ENCODE data around the gene PALS2.

The PALS2 gene

DNA sequence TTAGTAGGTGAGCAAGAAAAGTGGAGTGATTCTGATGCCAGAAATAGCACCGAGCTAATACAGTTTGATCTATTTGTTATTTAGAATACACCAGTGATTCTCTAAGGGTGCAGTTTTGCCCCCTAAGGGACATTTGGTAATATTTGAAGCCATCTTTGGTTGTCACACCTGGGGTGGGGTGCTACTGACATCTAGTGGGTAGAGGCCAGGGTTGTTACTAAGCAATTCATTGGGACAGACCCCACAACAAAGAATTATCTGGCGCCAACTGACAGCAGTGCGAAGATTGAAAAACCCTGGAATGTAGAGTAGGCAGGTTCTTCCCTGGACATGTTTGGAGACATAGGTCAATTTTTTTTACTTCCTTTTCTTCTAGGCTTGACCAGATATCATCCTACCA, 14.6 kb downstream of the PALS2 start:
- no peak for DNase-seq (ENCODE audit: low read depth in 2 of 2)

DNA sequence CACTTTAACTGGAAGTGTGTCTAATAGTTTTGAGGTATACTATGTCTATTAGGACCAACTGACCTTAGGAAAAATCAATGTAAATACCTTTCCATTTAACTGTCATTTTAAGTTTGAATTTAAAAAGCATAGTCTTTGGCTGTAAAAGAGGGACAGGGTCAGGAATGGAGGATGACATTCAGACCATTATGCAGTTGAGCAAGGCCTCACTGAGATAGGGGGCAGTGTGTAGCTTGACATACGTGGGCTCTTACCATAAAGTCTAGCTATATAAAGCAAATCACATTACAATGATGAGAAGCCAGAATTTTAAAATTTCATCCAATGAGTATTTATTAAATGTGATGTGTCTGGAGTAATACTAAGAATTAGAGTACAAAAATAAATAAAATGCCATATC, 17.9 kb downstream of the PALS2 start:
- no peak for DNase-seq (ENCODE audit: low read depth in 2 of 2)

DNA sequence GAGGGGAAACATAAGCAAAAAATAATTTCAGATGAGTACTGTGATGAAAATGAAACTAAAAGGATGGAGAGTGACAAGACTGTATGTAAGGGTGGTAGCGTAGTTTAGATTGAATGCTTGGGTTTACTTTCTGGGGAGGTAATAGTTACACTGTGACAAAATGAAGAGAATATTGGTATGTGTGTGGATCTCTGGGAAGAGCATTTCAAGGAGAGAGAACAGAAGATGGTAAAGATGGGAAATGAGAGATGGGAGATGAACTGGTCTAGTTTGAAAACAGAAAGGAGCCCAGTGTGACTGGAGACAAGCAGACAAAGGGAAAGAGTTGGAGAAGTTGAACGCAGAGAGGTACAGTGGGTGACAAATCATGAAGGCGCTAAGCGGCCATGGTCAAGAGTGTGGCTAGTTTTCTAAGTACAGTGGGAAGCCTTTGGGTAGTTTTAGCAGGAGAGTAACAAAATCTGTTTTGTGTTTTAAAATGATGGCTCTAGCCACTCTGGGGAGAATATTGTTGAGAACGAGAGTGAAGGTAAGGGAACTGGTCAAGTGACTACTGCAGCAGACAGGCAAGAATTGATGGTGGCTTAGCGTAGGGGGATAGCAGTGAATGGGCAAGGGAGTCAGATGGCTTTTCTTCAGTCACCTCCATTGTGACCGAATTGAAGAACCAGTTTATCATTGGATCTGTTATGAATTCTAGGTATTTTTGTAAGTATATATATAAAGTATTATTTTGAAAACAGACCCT, 22.6 kb downstream of the PALS2 start:
- no peak for DNase-seq (ENCODE audit: low read depth in 2 of 2)

DNA sequence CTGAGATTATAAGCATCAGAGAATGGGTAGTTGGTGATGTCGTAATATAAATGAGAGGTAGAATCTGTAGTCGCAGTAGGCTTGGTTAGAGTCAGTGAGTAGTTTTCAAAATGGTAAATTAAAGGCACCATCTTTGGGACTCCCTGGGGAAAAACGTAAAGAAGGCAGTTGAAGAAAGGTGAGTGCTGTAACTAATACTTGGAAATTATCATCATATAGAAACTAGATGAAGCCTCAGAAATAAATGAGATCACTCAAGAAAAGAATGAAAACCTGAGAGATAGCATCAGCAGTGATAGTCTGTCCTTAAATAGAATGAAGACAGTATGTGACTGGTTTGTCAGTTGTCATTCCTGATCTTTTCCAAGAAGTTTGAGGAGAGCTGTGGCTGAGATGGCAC, 23.8 kb downstream of the PALS2 start:
- no peak for DNase-seq (ENCODE audit: low read depth in 2 of 2)

DNA sequence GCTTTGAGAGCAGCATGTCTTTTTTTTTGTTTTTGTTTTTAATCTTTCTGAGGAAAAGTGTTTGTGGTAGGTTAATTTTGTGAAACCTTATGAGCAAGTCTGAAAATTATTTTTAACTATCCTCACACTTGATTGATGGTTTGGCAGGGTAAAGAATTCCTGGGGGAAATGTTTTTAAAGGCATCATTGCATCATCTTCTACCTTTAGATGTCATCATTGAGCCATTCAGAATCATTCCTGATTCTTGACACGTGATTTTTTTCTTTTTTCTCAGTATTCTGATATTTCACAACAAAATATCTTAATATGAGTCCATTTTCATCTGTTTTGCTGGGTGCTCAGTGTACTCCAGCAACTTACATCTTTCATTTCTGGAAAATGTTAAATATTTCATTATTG, 28.3 kb downstream of the PALS2 start:
- DNase-seq (ENCODE audit: low read depth in 2 of 2) = peak in 1 of 2 experiments; percentile 7

DNA sequence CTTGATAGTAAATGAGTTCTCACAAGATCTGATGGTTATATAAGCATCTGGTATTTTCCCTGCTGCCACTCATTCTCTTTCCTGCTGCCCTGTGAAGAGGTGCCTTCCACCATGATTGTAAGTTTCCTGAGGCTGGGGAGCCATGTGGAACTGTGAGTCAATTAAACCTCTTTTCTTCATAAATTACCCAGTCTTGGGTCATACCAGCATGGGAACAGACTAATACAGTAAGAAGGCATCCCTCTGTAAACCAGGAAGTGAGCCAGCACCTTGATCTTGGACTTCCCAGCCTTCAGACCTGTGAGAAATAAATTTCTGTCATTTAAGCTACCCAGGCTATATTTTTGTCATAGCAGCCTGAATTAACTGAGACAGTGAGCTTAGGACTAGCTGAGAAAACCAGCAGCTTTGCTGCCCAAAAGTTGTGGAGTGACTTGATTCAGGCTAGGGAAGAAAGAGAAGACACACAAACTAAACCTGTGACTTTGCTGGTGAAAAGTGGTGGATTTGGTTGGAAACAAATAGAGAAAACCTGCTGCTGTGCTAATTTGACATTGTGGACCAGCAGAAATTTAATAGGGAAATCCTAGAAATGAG, 29.7 kb downstream of the PALS2 start:
- DNase-seq (ENCODE audit: low read depth in 2 of 2) = no peak

DNA sequence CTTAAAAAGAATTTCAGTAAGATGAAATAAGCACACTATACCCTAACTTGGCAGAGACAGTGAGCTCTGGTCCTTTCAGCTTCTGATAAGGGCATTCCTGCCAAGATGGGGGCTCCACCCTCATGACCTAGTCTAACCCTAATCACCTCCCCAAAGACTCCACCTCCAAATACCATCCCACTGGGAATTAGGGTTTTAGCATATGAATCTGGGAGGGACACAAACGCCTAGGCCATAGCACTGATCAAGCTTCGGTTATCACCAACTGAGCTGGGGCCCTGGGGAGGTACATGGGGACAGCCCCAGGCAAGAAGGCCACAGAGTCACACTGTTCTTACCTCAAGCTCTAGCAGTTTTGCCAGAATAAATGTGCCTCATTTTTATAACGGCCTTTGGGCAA, 31.4 kb downstream of the PALS2 start:
- no peak for DNase-seq (ENCODE audit: low read depth in 2 of 2)

DNA sequence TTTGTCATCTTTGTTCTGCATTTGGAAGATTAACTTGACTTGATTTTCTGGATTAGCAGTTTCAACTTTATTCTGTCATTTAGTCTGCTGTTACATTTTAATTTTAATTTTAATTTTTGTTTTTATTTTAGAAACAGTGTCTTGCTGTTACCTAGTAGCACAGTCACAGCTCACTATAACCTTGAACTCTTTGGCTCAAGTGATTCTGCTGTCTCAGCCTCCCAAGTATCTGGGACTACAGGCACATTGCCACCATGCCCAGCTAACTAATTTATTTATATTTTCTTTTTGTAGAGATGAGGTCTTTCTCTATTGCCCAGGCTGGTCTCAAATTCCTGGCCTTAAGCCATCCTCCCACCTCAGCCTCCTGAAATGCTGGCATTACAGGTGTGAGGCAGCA, 35.3 kb downstream of the PALS2 start:
- DNase-seq (ENCODE audit: low read depth in 2 of 2) = no peak

DNA sequence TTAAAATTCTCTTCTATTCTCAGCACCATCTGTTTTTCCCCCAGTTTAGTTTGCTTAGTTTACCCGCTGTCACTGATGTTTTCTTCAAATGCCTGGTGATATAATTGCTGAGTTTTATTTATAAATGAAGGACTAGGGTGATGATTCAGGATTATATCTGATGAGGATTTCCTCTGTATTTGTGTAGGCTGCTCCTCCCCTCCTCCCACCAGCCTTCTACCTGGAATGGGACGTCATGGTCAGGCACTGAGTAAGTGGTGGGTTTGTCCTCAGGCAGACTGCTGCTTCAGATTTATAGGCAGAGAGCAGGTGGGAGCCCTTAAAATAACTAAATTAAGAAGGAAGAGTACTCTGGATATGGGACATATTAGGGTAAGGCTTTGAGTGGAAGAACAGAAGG, 35.8 kb downstream of the PALS2 start:
- no peak for DNase-seq (ENCODE audit: low read depth in 2 of 2)

DNA sequence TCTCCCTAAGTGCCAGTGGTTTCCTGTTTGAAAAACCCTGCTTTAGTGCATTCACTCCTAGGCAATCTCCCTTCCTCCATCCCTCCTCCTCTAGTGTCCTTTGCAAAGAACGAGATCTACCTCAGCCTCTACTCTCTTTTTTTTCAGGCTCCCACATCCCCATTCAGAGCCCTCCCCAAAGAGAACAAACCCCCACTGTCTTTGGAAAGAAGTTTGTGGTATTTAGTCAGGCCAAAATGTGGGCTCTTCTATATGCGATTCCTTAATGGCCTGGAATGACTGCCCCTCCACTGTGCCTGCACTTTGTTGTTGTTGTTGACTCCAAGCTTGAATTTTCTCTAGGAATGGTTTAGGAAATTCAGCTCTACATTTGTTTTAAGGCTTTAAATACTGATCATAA, 36.3 kb downstream of the PALS2 start:
- DNase-seq (ENCODE audit: low read depth in 2 of 2) = no peak

DNA sequence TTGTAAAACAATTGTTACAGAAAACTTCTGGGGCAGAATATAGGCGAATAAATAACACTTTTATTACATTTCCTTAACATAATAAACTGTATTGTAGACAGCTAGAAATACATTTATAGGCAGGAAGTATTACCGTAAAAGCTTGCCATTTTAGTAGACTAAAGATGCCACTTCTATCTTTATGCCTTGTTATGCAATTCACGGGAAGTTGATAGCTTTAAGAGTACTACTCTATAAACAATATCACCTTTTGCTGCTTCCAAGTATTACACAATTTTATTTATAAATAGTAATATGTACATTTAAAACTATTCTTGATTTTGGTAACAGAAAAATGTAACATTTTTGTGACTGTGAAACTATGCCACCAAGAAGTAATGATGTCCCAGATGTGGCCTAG, 37.9 kb downstream of the PALS2 start:
- no peak for DNase-seq (ENCODE audit: low read depth in 2 of 2)

DNA sequence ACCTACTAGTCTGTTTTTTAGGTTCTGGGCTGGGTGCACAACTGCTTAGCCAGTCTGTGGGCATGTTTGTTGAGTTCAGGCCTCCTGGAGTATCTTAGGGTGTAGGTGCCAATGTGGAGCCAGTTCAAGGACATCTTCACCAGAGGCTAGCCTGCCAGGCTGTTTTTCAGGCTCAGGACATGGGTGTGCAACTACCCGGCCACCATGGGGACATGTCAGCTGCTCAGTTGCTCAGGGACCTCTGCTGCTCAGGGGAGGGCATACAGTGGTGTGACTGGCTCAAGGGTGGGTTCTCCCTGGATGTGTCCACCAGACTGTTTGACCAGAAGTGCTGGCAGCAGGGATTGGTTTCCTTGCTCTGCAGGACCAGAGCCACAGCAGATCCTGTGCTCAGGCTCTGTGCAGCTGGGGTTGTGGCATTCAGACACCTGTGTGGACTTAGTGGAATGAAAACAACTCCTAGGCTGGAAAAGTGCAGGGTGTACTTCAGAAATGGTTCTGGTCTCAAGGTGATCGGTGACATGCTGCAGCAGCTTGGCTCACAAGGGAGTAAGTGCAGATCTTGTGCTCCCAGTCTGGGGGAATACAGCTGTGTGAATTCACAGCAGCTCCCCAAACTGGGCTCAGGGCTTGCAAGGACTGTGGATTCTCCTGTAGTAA, 44.8 kb downstream of the PALS2 start:
- no peak for DNase-seq (ENCODE audit: low read depth in 2 of 2)

DNA sequence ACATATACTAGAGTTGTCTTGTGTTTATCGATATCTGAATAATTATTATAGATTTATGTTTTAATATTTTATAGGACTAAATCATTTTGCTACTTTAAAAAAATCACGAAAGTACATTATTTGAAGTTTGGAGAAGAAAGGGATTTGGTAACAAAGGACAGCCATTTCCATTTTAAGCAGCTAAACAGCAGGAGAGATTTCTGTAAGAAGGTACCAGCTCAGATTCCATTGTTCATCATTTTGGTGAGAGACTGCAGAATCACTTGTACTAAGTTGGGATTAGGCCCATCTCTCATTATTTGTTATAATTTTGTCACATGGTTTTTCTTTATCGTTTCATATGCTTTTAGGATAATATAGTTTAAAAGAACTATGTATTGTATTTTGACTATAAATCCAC, 46.7 kb downstream of the PALS2 start:
- DNase-seq (ENCODE audit: low read depth in 2 of 2) = no peak

DNA sequence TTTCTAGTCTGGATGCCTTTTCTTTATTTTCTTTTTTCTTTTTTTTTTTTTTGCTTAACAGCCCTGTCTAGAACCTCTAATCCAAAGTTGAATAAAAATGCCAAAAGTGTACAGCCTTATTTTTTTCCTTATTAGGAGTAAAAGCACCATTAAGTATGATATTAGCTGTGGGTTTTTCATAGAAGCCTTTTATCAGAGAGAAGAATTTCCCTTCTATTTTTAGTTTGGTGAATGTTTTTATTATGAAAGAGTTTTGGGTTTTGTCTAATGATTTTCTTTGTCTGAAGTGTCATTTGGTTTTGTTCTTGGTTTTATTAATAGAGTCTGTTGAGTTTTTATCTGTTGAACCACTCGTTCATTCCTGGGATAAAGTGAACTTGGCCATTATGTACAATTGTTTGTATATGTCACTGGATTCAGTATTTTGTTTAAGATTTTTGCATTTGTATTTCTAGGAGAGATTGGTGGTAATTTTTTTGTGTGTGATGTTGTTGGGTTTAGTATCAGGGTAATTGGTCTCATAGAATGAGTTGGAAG, 49.5 kb downstream of the PALS2 start:
- no peak for DNase-seq (ENCODE audit: low read depth in 2 of 2)

Measured in fibroblast of skin of left quadriceps (primary cell).